ENCODE results near the gene CNGA3. TPM values are rescaled to one million over a fixed set of nuclear protein-coding genes. Genes with fewer than 3 reads are reported as not detected.
A peak's percentile ranks its signal among the peaks of the same experiment; 100 is the strongest.

CNGA3 gene
- polyA plus RNA-seq, 3 donors from 2014 or later: not detected

DNA sequence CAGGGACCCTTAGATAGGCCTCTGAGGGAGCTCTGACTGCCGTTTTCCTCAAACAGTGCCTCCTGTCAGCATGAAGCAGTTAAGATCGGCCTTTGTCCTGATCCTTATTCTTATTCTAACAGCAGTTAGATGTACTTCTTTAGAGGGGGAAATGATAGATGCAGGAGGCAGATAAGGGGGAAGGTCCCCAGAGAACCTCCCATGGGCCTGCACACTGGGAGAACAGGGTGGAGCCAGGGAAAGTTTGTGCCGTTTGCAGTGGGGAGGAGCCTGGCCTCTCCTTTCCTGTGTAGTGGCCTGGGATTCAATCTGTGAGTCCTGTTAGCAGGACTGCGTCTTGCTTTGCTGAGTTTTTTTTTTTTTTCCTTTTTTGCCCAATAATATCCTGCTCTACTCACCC lies 90.5 kb downstream of the CNGA3 start:
- H3K27ac Mint-ChIP-seq: peak overlapping the region in 1 of 6 donors; percentile 44
- peaks cover 0 to 10% (median 4%) of the 10 kb centered on the region in 3 donors for H3K27me3 Mint-ChIP-seq (ENCODE audit: low read depth in 3 of 3)
- H3K4me1 Mint-ChIP-seq: peaks cover 27 to 30% of the 10 kb centered on the region in 2 donors
- H3K4me3 Mint-ChIP-seq: no peak overlapping the region
- peaks cover 8 to 26% (median 17%) of the 10 kb centered on the region in 6 donors for H3K9me3 Mint-ChIP-seq
- no peak for DNase-seq
- H3K36me3 Mint-ChIP-seq: peaks cover 5 to 11% (median 7%) of the 10 kb centered on the region in 3 donors

GRCh38 chr2:98438190-98439133 lies 92.2 kb downstream of the CNGA3 start:
- peak; percentile 77 to 80 (median 79) for DNase-seq
- peak overlapping the region; percentile 73 to 95 (median 90) for H3K27ac Mint-ChIP-seq
- peaks cover 0 to 6% (median 4%) of the 10 kb centered on the region in 3 donors for H3K27me3 Mint-ChIP-seq (ENCODE audit: low read depth in 3 of 3)
- peak overlapping the region; percentile 0 to 64 (median 61) for H3K4me3 Mint-ChIP-seq
- H3K9me3 Mint-ChIP-seq: peaks cover 8 to 22% (median 13%) of the 10 kb centered on the region in 6 donors
- H3K36me3 Mint-ChIP-seq: peaks cover under 1 to 7% (median 3%) of the 10 kb centered on the region in 3 donors
- H3K4me1 Mint-ChIP-seq: peaks cover 27 to 30% of the 10 kb centered on the region in 2 donors

DNA sequence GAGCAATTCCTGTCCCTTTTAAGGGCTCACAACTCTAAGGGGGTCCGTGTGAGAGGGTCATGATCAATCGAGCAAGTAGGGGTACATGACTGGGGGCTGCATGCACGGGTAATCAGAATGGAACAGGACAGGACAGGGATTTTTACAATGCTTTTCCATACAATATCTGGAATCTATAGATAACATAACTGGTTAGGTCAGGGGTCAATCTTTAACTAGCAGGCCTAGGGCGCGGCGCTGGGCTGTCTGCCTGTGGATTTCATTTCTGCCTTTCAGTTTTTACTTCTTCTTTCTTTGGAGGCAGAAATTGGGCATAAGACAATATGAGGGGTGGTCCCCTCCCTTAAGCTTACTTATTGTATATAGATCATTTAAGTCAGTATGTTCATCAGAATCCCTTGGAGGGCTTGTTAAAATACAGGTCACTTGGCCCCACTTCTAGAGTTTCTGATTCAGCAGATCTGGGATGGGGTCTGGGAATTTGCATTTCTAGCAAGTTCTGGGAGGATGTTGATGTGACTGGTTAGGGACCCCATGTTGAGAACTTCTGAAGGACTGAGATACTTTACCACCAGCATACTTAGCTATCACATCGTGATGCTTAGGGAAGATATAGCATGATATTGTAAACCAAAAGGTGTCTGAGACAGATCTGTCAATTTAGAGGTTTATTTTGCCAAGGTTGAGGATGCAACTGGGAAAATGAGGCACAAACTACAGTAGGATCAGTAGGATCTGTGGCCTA lies 95.6 kb downstream of the CNGA3 start:
- Mint-ChIP-seq H3K27ac (peak overlapping the region in 3 of 6 donors; percentile 13 to 61 (median 44)), H3K36me3 (peaks cover 0 to 7% (median 3%) of the 10 kb centered on the region in 3 donors), H3K4me1 (peaks cover 49 to 53% of the 10 kb centered on the region in 2 donors), H3K4me3 (no peak overlapping the region), H3K27me3 (ENCODE audit: low read depth in 3 of 3) (peaks cover 3 to 17% (median 15%) of the 10 kb centered on the region in 3 donors), H3K9me3 (peaks cover 8 to 22% (median 13%) of the 10 kb centered on the region in 6 donors)
- no peak for DNase-seq

DNA sequence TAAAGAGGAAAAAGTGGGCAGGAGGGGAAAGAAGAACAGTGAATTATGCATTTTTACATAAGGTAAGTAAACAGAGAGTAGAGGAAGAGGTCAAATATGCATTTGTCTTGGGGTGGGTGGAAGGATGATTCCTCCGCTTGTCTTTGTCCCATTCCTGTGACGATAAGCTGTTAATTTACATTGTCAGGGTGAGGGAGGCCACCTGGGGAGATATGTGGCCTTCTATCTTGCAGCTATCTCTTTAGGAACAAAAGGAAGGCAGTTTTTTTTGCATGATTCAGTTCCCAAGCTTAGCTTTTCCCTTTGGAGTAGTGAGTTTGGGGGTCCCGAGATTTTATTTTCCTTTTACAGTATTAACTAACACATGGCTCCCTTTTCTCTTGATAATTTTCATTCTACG lies 96.2 kb downstream of the CNGA3 start:
- DNase-seq: no peak
- Mint-ChIP-seq H3K36me3 (peaks cover 0 to 7% (median 3%) of the 10 kb centered on the region in 3 donors), H3K4me3 (no peak overlapping the region), H3K4me1 (peaks cover 55 to 59% of the 10 kb centered on the region in 2 donors), H3K9me3 (peaks cover 8 to 22% (median 13%) of the 10 kb centered on the region in 6 donors), H3K27ac (peak overlapping the region in 2 of 6 donors; percentile 13 to 61), H3K27me3 (ENCODE audit: low read depth in 3 of 3) (peaks cover 3 to 17% (median 15%) of the 10 kb centered on the region in 3 donors)

- Mint-ChIP-seq H3K4me3 (peak within 1 kb of the TSS; percentile 89 to 97 (median 92)), H3K27ac (peak within 1 kb of the TSS; percentile 91 to 97 (median 93)), H3K9me3 (peaks cover 0 to 9% (median 4%) of the 10 kb centered on the region in 6 donors), H3K27me3 (ENCODE audit: low read depth in 3 of 3) (peaks cover 6 to 26% (median 25%) of the 10 kb centered on the region in 3 donors), H3K4me1 (peaks cover 61 to 62% of the 10 kb centered on the region in 2 donors), H3K36me3 (peaks cover 0 to 4% (median 0%) of the 10 kb centered on the region in 3 donors)
- DNase-seq: peak; percentile 79 to 84 (median 82)
Measured at GRCh38 chr2:98444436-98445176, 98.3 kb downstream of the CNGA3 start, which contains the start of gene INPP4A. TSS of gene INPP4A (plus strand) at chr2:98444858. CDS start at chr2:98520049, 75,191 bp downstream.

- Mint-ChIP-seq H3K4me1 (peaks cover 61 to 62% of the 10 kb centered on the region in 2 donors), H3K27me3 (ENCODE audit: low read depth in 3 of 3) (peaks cover 6 to 25% (median 21%) of the 10 kb centered on the region in 3 donors), H3K9me3 (peaks cover 0 to 3% (median 0%) of the 10 kb centered on the region in 6 donors), H3K27ac (peak overlapping the region; percentile 89 to 97 (median 92)), H3K4me3 (peak overlapping the region; percentile 89 to 97 (median 92)), H3K36me3 (no peaks in the 10 kb centered on the region)
- DNase-seq: no peak
Measured at GRCh38 chr2:98445177-98445682, 99.0 kb downstream of the CNGA3 start.

- Mint-ChIP-seq H3K27me3 (ENCODE audit: low read depth in 3 of 3) (peaks cover 6 to 25% (median 20%) of the 10 kb centered on the region in 3 donors), H3K36me3 (no peaks in the 10 kb centered on the region), H3K27ac (peak overlapping the region; percentile 89 to 97 (median 92)), H3K4me1 (peaks cover 62% of the 10 kb centered on the region in 2 donors), H3K4me3 (peak overlapping the region; percentile 89 to 97 (median 92)), H3K9me3 (no peaks in the 10 kb centered on the region)
- DNase-seq: peak; percentile 38 to 53 (median 46)
Measured at GRCh38 chr2:98445683-98446581, 99.7 kb downstream of the CNGA3 start.

DNA sequence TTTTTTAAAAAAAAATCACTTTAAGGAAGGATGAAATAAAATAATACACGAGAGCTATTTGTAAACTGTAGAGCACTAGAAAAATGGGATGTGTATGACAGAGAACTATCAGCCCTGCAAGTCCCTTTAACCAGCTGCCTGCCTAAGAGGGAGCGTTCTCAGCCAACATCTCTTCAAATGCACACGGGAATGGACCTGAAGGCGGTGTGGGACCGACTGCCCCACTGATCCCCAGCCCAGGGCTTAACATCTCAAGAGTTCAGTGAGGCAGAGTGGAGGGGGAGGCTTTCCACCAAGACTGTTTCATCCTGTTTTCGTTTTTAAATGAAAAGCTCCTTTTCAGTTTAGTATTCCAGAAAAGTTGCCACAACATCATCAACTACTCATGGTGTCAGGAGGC lies 100.6 kb downstream of the CNGA3 start:
- Mint-ChIP-seq H3K27me3 (ENCODE audit: low read depth in 3 of 3) (peaks cover 6 to 25% (median 20%) of the 10 kb centered on the region in 3 donors), H3K27ac (peak overlapping the region; percentile 89 to 97 (median 92))

More for the DNA sequence above, 100.6 kb downstream of the CNGA3 start:
- peak overlapping the region; percentile 89 to 97 (median 92) for H3K4me3 Mint-ChIP-seq
- peaks cover 71% of the 10 kb centered on the region in 2 donors for H3K4me1 Mint-ChIP-seq
- DNase-seq: no peak
- H3K9me3 Mint-ChIP-seq: no peaks in the 10 kb centered on the region
- no peaks in the 10 kb centered on the region for H3K36me3 Mint-ChIP-seq

Other genes with a start within 250 kb of the CNGA3 start
- 100 to 1,000 TPM in 1 of 3 donors, 10 to 100 TPM in 2; 34.1 to 101 (median 35.0) TPM for gene INPP4A, start 98.4 kb downstream of the CNGA3 start, polyA plus RNA-seq

All from immature natural killer cell (primary cell).